Measurements from ENCODE around the gene STIM2.
"Not testable (repeated sequence)": the region's sequence is repeated elsewhere in the genome, so short reads cannot be mapped to it uniquely, and the experiment has no call there.

STIM2 gene

DNA sequence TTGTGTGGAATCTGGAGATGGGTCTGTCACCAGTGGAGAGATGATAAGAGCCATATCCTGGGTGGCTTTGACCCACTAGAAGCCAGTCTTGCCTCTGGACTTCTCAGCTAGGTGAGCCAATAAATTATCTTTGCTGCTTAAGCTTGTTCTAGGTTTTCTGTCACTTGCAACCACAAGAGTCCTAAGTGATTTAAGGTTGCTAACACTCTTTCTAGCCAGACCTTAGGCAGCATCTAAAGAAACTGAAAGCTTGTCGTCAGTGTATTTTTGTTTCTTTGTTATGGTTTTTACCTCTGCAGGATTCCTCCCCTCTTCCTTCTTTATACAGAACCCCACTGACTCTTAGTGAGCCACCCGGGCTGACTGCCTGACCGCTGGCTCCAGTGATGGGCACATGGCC lies 37.1 kb upstream of the STIM2 start:
- no peak for DNase-seq
- H3K27me3 ChIP-seq: no peaks in the 10 kb centered on the region
- H3K36me3 ChIP-seq: no peaks in the 10 kb centered on the region
- H3K9me3 ChIP-seq: no peaks in the 10 kb centered on the region
- TF ChIP-seq, protein P1, sequence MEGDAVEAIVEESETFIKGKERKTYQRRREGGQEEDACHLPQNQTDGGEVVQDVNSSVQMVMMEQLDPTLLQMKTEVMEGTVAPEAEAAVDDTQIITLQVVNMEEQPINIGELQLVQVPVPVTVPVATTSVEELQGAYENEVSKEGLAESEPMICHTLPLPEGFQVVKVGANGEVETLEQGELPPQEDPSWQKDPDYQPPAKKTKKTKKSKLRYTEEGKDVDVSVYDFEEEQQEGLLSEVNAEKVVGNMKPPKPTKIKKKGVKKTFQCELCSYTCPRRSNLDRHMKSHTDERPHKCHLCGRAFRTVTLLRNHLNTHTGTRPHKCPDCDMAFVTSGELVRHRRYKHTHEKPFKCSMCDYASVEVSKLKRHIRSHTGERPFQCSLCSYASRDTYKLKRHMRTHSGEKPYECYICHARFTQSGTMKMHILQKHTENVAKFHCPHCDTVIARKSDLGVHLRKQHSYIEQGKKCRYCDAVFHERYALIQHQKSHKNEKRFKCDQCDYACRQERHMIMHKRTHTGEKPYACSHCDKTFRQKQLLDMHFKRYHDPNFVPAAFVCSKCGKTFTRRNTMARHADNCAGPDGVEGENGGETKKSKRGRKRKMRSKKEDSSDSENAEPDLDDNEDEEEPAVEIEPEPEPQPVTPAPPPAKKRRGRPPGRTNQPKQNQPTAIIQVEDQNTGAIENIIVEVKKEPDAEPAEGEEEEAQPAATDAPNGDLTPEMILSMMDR (IDR thresholded peaks at IDR 0.05; ENCODE audit: low read depth, low read length): no peak
- H3K4me3 ChIP-seq (ENCODE audit: low read depth, low read length): no peak overlapping the region
- no peaks in the 10 kb centered on the region for H3K4me1 ChIP-seq

DNA sequence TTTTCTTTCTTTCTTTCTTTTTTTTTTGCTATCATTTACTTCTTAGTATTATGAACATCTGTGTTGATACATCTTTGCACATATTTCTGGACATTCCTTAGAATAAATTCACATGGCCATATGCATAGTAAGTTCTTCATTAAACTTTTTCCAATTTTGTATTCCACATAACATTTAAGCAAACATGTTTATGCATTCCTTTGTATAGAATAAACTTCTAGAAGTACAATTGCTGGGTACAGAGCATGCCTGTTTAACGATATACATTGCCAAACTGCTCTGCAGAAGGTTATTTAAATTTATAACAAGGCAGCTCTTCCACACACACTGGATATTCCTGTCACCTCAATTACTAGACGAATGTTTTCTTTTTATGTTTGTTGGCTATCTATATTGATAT lies 36.0 kb upstream of the STIM2 start:
- TF ChIP-seq, protein P1 (IDR thresholded peaks at IDR 0.05; ENCODE audit: low read depth, low read length): no peak
- no peak overlapping the region for H3K4me3 ChIP-seq (ENCODE audit: low read depth, low read length)
- H3K36me3 ChIP-seq: no peaks in the 10 kb centered on the region
- no peak for DNase-seq
- no peaks in the 10 kb centered on the region for H3K4me1 ChIP-seq
- no peaks in the 10 kb centered on the region for H3K27me3 ChIP-seq
- H3K9me3 ChIP-seq: no peaks in the 10 kb centered on the region

DNA sequence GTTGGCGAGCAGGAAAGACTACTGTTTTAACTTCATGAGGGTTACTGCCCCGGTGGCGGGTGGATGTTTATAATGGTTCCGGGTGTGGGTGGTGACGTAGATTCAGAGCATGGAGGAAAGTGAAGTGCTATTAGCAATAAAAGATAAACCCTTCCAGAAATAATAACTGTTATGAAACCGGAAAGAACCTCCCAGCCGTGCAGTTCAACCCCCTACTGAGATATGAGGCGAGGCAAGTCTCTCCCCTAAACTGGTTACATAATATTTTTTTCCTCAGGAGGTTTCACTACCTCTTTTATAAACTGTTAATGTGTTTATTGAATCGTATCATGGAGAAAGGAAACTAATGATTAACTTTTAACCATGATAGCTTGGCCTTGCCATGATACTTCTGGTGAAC lies 33.9 kb upstream of the STIM2 start:
- TF ChIP-seq, protein P1 (IDR thresholded peaks at IDR 0.05; ENCODE audit: low read depth, low read length): no peak
- Histone ChIP-seq H3K4me1 (no peaks in the 10 kb centered on the region), H3K9me3 (no peaks in the 10 kb centered on the region), H3K27me3 (no peaks in the 10 kb centered on the region), H3K4me3 (ENCODE audit: low read depth, low read length) (no peak overlapping the region), H3K36me3 (no peaks in the 10 kb centered on the region)
- DNase-seq: no peak

DNA sequence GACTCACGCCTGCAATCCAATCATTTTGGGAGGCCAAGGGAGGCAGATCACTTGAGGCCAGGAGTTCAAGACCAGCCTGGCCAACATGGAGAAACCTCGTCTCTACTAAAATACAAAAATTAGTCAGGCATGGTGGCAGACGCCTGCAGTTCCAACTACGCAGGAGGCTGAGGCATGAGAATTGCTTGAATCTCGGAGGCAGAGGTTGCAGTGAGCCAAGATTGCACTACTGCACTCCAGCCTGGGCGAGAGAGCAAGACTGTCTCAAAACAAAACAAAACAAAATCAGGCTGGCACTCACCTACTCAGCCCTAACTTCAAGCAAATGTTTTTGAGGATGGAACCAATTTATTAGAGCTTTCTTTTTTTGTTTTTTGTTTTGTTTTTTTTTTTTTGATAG lies 33.3 kb upstream of the STIM2 start:
- not testable (repeated sequence) for H3K4me3 ChIP-seq (ENCODE audit: low read depth, low read length); H3K36me3 ChIP-seq; H3K9me3 ChIP-seq; DNase-seq; H3K27me3 ChIP-seq; H3K4me1 ChIP-seq

DNA sequence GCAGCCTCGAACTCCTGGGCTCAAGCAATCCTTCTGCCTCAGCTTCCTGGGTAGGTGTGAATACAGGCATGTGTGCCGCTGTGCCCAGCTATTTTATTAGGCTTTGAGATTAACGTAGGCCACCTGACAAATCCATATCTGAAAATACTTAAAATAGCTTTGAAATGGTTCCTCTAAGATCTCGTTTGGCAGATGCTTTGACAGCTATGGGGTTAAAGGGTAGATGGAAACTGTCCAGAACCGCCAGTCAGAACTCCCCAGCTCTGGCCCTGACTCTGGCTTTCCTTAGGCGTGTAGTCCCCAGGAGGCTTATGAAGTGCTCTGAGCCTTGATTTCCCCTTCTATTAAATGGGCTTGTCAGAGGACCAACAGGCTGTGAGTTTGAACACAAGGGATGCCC lies 32.8 kb upstream of the STIM2 start:
- H3K27me3 ChIP-seq: no peaks in the 10 kb centered on the region
- H3K4me1 ChIP-seq: no peaks in the 10 kb centered on the region
- TF ChIP-seq, protein P1 (IDR thresholded peaks at IDR 0.05; ENCODE audit: low read depth, low read length): no peak
- H3K36me3 ChIP-seq: no peaks in the 10 kb centered on the region
- no peaks in the 10 kb centered on the region for H3K9me3 ChIP-seq
- no peak overlapping the region for H3K4me3 ChIP-seq (ENCODE audit: low read depth, low read length)
- DNase-seq: no peak

DNA sequence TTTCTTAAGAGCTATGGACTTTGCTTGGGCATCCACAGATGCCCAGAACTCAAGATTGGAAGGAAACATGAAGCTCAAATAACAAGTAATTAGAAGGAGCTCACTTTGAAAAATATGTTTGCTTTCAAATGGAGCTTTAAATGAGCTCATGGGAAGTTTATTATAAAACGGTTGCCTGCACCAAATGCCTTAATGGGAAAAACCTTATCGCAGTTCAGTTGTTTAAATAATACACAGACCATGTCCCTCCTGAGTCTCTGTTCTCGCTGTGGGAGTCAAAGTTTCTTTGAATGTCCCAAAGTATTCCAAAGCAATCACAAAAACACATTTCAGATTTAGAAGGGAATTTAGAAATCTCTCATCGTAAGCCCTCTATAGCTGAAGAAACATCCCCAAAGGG lies 31.6 kb upstream of the STIM2 start:
- Histone ChIP-seq H3K4me1 (no peaks in the 10 kb centered on the region), H3K27me3 (no peaks in the 10 kb centered on the region), H3K9me3 (no peaks in the 10 kb centered on the region), H3K4me3 (ENCODE audit: low read depth, low read length) (no peak overlapping the region), H3K36me3 (no peaks in the 10 kb centered on the region)
- no peak for DNase-seq
- TF ChIP-seq, protein P1 (IDR thresholded peaks at IDR 0.05; ENCODE audit: low read depth, low read length): no peak

DNA sequence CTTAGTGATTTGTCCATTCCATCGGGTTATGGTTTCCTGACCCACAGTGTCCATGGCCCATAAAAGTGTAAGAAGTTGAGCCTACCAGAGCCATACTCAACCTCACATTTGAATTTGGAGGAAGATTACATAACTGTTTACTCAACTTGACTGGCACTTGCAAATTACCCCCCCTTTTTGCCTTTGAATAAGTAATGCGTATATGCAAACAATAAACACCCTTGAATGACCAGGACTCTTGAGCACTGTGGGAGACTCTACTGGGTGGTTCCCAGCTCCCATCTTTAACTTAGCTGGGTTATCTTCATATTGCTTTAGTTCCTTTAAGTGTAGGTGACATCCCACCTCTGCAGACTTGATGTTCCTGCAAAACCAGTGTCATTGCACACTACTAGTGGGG lies 30.6 kb upstream of the STIM2 start:
- no peak for DNase-seq
- TF ChIP-seq, protein P1 (IDR thresholded peaks at IDR 0.05; ENCODE audit: low read depth, low read length): no peak
- H3K36me3 ChIP-seq: no peaks in the 10 kb centered on the region
- no peaks in the 10 kb centered on the region for H3K9me3 ChIP-seq
- H3K4me1 ChIP-seq: no peaks in the 10 kb centered on the region
- no peaks in the 10 kb centered on the region for H3K27me3 ChIP-seq
- no peak overlapping the region for H3K4me3 ChIP-seq (ENCODE audit: low read depth, low read length)

All from BE2C (cell line).